ENCODE measurements around the gene KIAA0825.
"Not testable (repeated sequence)": the region's sequence is repeated elsewhere in the genome, so short reads cannot be mapped to it uniquely, and the experiment has no call there.

The KIAA0825 gene

DNA sequence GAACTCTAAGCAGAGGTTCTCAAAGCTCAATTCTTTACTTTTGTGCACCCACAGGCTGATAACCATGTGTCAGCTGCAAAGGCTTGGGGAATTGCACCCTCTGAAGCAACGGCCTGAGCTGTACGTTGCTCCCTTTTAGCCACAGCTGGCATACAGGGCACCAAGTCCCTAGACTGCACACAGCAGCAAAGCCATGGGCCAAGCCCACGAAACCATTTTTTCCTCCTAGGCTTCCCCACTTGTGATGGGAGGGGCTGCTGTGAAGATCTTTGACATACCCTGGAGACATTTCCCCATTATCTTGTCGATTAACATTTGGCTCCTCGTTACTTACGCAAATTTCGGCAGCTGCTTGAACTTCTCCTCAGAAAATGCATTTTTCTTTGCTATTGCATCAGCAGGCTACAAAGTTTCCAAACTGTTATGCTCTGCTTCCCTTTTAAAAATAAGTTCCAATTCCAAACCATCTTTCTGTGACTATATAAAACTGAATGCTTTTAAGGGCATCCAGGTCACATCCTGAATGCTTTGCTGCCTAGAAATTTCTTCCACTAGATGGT, 23.0 kb downstream of the KIAA0825 start:
- Histone ChIP-seq H3K27me3 (ENCODE audit: control insufficient read depth, insufficient read depth, low read length) (no peaks in the 10 kb centered on the region), H3K4me3 (ENCODE audit: low read depth, low read length) (no peak overlapping the region), H3K9me3 (ENCODE audit: control insufficient read depth, low read length) (no peaks in the 10 kb centered on the region), H3K9ac (no peak overlapping the region), H3K4me1 (no peaks in the 10 kb centered on the region), H3K27ac (no peak overlapping the region), H3K36me3 (ENCODE audit: control insufficient read depth, insufficient read depth, low read length) (no peaks in the 10 kb centered on the region), H2AFZ (no peak overlapping the region), H3K4me2 (ENCODE audit: low read length) (no peak overlapping the region), H3K79me2 (no peaks in the 10 kb centered on the region)
- TF ChIP-seq, protein P1, sequence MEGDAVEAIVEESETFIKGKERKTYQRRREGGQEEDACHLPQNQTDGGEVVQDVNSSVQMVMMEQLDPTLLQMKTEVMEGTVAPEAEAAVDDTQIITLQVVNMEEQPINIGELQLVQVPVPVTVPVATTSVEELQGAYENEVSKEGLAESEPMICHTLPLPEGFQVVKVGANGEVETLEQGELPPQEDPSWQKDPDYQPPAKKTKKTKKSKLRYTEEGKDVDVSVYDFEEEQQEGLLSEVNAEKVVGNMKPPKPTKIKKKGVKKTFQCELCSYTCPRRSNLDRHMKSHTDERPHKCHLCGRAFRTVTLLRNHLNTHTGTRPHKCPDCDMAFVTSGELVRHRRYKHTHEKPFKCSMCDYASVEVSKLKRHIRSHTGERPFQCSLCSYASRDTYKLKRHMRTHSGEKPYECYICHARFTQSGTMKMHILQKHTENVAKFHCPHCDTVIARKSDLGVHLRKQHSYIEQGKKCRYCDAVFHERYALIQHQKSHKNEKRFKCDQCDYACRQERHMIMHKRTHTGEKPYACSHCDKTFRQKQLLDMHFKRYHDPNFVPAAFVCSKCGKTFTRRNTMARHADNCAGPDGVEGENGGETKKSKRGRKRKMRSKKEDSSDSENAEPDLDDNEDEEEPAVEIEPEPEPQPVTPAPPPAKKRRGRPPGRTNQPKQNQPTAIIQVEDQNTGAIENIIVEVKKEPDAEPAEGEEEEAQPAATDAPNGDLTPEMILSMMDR (IDR thresholded peaks at IDR 0.05) = no peak

DNA sequence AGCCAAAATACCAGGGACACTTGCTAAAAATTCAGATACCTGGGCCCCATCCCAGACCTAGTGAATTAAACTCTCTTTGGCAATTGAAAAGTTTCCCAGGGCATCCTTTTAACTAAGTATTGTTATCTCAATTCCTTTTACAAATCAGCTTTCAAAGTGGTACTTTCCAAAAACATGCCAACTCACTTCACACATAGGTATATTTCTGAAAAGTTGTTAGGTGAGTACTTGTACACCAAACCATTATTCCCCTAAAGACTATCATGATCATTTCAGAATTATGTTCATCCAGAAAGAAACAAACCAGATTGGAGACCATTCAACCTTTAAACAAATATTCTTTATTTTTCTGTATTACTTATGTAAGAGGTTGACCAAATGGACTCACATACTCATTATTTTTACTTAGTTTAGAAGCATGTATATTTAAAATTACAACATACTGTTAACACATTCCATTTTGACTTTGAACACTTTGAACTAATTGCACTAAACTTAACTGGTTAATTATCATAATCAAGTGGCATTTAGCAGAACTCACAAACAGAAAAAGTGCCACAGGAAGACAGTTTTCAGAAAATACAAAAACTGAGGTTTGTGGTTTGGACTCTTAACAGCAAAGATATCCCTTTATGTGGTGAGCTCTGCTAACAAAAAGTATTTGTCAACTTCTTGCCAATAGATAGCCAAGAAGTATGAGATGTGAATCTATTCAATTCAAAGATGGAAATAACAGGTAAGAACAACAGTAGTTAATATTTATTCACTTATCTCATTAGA, 40.7 kb downstream of the KIAA0825 start:
- no peaks in the 10 kb centered on the region for H3K9me3 ChIP-seq (ENCODE audit: control insufficient read depth, low read length)
- no peak overlapping the region for H3K4me2 ChIP-seq (ENCODE audit: low read length)
- no peaks in the 10 kb centered on the region for H3K4me1 ChIP-seq
- no peaks in the 10 kb centered on the region for H3K27me3 ChIP-seq (ENCODE audit: control insufficient read depth, insufficient read depth, low read length)
- H3K79me2 ChIP-seq = no peaks in the 10 kb centered on the region
- H3K36me3 ChIP-seq (ENCODE audit: control insufficient read depth, insufficient read depth, low read length) = no peaks in the 10 kb centered on the region
- no peak overlapping the region for H3K4me3 ChIP-seq (ENCODE audit: low read depth, low read length)
- H3K9ac ChIP-seq = no peak overlapping the region
- TF ChIP-seq, protein P1 (IDR thresholded peaks at IDR 0.05) = no peak
- H2AFZ ChIP-seq = no peak overlapping the region
- no peak overlapping the region for H3K27ac ChIP-seq

- TF ChIP-seq, protein P1 (IDR thresholded peaks at IDR 0.05) = no peak
- Histone ChIP-seq H3K27ac (no peak overlapping the region), H3K36me3 (ENCODE audit: control insufficient read depth, insufficient read depth, low read length) (no peaks in the 10 kb centered on the region), H3K9me3 (ENCODE audit: control insufficient read depth, low read length) (no peaks in the 10 kb centered on the region), H3K79me2 (no peaks in the 10 kb centered on the region), H2AFZ (no peak overlapping the region), H3K4me3 (ENCODE audit: low read depth, low read length) (no peak overlapping the region), H3K27me3 (ENCODE audit: control insufficient read depth, insufficient read depth, low read length) (no peaks in the 10 kb centered on the region), H3K4me2 (ENCODE audit: low read length) (no peak overlapping the region), H3K9ac (no peak overlapping the region), H3K4me1 (no peaks in the 10 kb centered on the region)
These were observed 43.2 kb downstream of the KIAA0825 start for GRCh38 chr5:94575196-94575595.

GRCh38 chr5:94573349-94573748, 45.1 kb downstream of the KIAA0825 start:
- not testable (repeated sequence) for H3K4me2 ChIP-seq (ENCODE audit: low read length)

GRCh38 chr5:94571415-94571814, 47.0 kb downstream of the KIAA0825 start:
- no peaks in the 10 kb centered on the region for H3K79me2 ChIP-seq
- no peaks in the 10 kb centered on the region for H3K36me3 ChIP-seq (ENCODE audit: control insufficient read depth, insufficient read depth, low read length)
- no peaks in the 10 kb centered on the region for H3K4me1 ChIP-seq
- no peaks in the 10 kb centered on the region for H3K9me3 ChIP-seq (ENCODE audit: control insufficient read depth, low read length)
- TF ChIP-seq, protein P1 (IDR thresholded peaks at IDR 0.05) = no peak
- H3K4me2 ChIP-seq (ENCODE audit: low read length) = no peak overlapping the region
- H3K9ac ChIP-seq = no peak overlapping the region
- H3K27ac ChIP-seq = no peak overlapping the region
- no peak overlapping the region for H2AFZ ChIP-seq
- no peak overlapping the region for H3K4me3 ChIP-seq (ENCODE audit: low read depth, low read length)
- H3K27me3 ChIP-seq (ENCODE audit: control insufficient read depth, insufficient read depth, low read length) = no peaks in the 10 kb centered on the region

More at GRCh38 chr5:94573349-94573748, 45.1 kb downstream of the KIAA0825 start:
- H2AFZ ChIP-seq; H3K4me3 ChIP-seq (ENCODE audit: low read depth, low read length); H3K27me3 ChIP-seq (ENCODE audit: control insufficient read depth, insufficient read depth, low read length); H3K4me1 ChIP-seq; H3K27ac ChIP-seq; H3K9me3 ChIP-seq (ENCODE audit: control insufficient read depth, low read length); H3K36me3 ChIP-seq (ENCODE audit: control insufficient read depth, insufficient read depth, low read length); H3K79me2 ChIP-seq; H3K9ac ChIP-seq: not testable (repeated sequence)
